Measurements from ENCODE around the gene ATP5PD. TPM values are rescaled to one million over a fixed set of nuclear protein-coding genes. Genes with fewer than 3 reads are reported as not detected.
"Not testable (repeated sequence)": the region's sequence is repeated elsewhere in the genome, so short reads cannot be mapped to it uniquely, and the experiment has no call there.

The ATP5PD gene
- total RNA-seq, 4 donors from 2014 or later: 167 to 312 (median 272) TPM

GRCh38 chr17:75074532-75074931 lies 27.8 kb upstream of the ATP5PD start:
- TF ChIP-seq POLR2AphosphoS5 (IDR thresholded peaks at IDR 0.05) (no peak), EP300 (IDR thresholded peaks at IDR 0.05) (no peak), CTCF (IDR thresholded peaks at IDR 0.05) (no peak), POLR2A (IDR thresholded peaks at IDR 0.05) (no peak)
- H3K4me3 ChIP-seq: no peak overlapping the region
- no peaks in the 10 kb centered on the region for H3K9me3 ChIP-seq
- H3K4me1 ChIP-seq: peaks cover 38% of the 10 kb centered on the region
- DNase-seq (ENCODE audit: low spot score in 2 of 2): no peak
- no peaks in the 10 kb centered on the region for H3K36me3 ChIP-seq
- no peaks in the 10 kb centered on the region for H3K27me3 ChIP-seq
- WGBS: 87% methylated on average over 6 of the region's 14 CpGs
- H3K27ac ChIP-seq: no peak overlapping the region

- H3K4me1 ChIP-seq: peaks cover 29% of the 10 kb centered on the region
- WGBS: 46% methylated on average over 5 of the region's 5 CpGs
- H3K27ac ChIP-seq: no peak overlapping the region
- no peaks in the 10 kb centered on the region for H3K9me3 ChIP-seq
- H3K4me3 ChIP-seq: no peak overlapping the region
- no peak for TF ChIP-seq EP300 (IDR thresholded peaks at IDR 0.05)
- no peaks in the 10 kb centered on the region for H3K27me3 ChIP-seq
- DNase-seq (ENCODE audit: low spot score in 2 of 2): no peak
- H3K36me3 ChIP-seq: no peaks in the 10 kb centered on the region
Observed at GRCh38 chr17:75073618-75074047, 26.9 kb upstream of the ATP5PD start.

GRCh38 chr17:75072909-75073308 lies 26.1 kb upstream of the ATP5PD start:
- WGBS: 90% methylated on average over 5 of the region's 5 CpGs

GRCh38 chr17:75071478-75072271 lies 24.9 kb upstream of the ATP5PD start:
- not testable (repeated sequence) for DNase-seq (ENCODE audit: low spot score in 2 of 2); H3K27ac ChIP-seq; H3K36me3 ChIP-seq; H3K4me3 ChIP-seq; H3K27me3 ChIP-seq; H3K9me3 ChIP-seq
- H3K4me1 ChIP-seq: peaks cover 10% of the 10 kb centered on the region
- WGBS: 89% methylated on average over 8 of the region's 8 CpGs

More at GRCh38 chr17:75072909-75073308, 26.1 kb upstream of the ATP5PD start:
- H3K27ac ChIP-seq; H3K9me3 ChIP-seq; DNase-seq (ENCODE audit: low spot score in 2 of 2); H3K27me3 ChIP-seq; H3K36me3 ChIP-seq; H3K4me3 ChIP-seq: not testable (repeated sequence)
- peaks cover 22% of the 10 kb centered on the region for H3K4me1 ChIP-seq

GRCh38 chr17:75069783-75070182 lies 23.0 kb upstream of the ATP5PD start:
- DNase-seq (ENCODE audit: low spot score in 2 of 2): no peak
- Histone ChIP-seq H3K4me3 (no peak overlapping the region), H3K27me3 (no peaks in the 10 kb centered on the region), H3K36me3 (peaks cover 9% of the 10 kb centered on the region), H3K4me1 (peaks cover 10% of the 10 kb centered on the region), H3K27ac (no peak overlapping the region), H3K9me3 (no peaks in the 10 kb centered on the region)
- TF ChIP-seq EP300 (IDR thresholded peaks at IDR 0.05) (no peak), CTCF (IDR thresholded peaks at IDR 0.05) (no peak), POLR2AphosphoS5 (IDR thresholded peaks at IDR 0.05) (no peak), POLR2A (IDR thresholded peaks at IDR 0.05) (no peak)
- 72% methylated on average over 2 of the region's 2 CpGs for WGBS

- no peak overlapping the region for H3K4me3 ChIP-seq
- no peak overlapping the region for H3K27ac ChIP-seq
- no peaks in the 10 kb centered on the region for H3K9me3 ChIP-seq
- peaks cover 6% of the 10 kb centered on the region for H3K4me1 ChIP-seq
- H3K27me3 ChIP-seq: no peaks in the 10 kb centered on the region
- peaks cover 19% of the 10 kb centered on the region for H3K36me3 ChIP-seq
- 86% methylated on average over 8 of the region's 8 CpGs for WGBS
- TF ChIP-seq EP300 (IDR thresholded peaks at IDR 0.05) (no peak), CTCF (IDR thresholded peaks at IDR 0.05) (no peak), POLR2AphosphoS5 (IDR thresholded peaks at IDR 0.05) (no peak), POLR2A (IDR thresholded peaks at IDR 0.05) (no peak)
- no peak for DNase-seq (ENCODE audit: low spot score in 2 of 2)
Observed at GRCh38 chr17:75068750-75069149, 22.0 kb upstream of the ATP5PD start.

- DNase-seq (ENCODE audit: low spot score in 2 of 2): no peak
- Histone ChIP-seq H3K27me3 (no peaks in the 10 kb centered on the region), H3K27ac (no peak overlapping the region), H3K4me3 (no peak overlapping the region), H3K9me3 (no peaks in the 10 kb centered on the region), H3K36me3 (peaks cover 28% of the 10 kb centered on the region), H3K4me1 (no peaks in the 10 kb centered on the region)
- WGBS: 65% methylated on average over 4 of the region's 4 CpGs
- no peak for TF ChIP-seq CTCF (IDR thresholded peaks at IDR 0.05)
- TF ChIP-seq POLR2A (IDR thresholded peaks at IDR 0.05): no peak
- TF ChIP-seq EP300 (IDR thresholded peaks at IDR 0.05): no peak
- TF ChIP-seq POLR2AphosphoS5 (IDR thresholded peaks at IDR 0.05): no peak
Observed at GRCh38 chr17:75067856-75068255, 21.1 kb upstream of the ATP5PD start.
